ENCODE data around the gene RCN1. TPM values are rescaled to one million over a fixed set of nuclear protein-coding genes. Genes with fewer than 3 reads are reported as not detected.
"Not testable (repeated sequence)": the region's sequence is repeated elsewhere in the genome, so short reads cannot be mapped to it uniquely, and the experiment has no call there.

Gene RCN1
- total RNA-seq, 1 donor from 2014 or later: 297 TPM

DNA sequence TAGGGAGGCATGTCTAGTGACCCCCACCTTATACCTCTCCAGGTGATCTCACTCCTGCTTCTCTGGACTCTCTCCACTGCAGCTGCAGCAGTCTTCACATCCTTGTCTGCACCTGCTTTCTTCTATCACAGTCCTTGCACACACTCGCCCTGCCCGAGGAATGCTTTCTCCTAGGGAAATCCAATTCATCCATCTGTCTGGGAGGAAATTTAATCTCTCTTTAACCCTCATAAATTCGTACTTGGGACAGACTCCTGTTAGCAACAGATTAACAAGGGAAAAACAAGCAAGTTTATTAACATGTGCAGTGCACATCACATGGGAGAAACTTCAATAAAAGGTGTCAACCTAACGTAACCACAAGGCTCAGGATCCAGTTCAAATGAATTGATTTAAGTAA lies 11.3 kb upstream of the RCN1 start:
- DNase-seq (ENCODE audit: low spot score): no peak

DNA sequence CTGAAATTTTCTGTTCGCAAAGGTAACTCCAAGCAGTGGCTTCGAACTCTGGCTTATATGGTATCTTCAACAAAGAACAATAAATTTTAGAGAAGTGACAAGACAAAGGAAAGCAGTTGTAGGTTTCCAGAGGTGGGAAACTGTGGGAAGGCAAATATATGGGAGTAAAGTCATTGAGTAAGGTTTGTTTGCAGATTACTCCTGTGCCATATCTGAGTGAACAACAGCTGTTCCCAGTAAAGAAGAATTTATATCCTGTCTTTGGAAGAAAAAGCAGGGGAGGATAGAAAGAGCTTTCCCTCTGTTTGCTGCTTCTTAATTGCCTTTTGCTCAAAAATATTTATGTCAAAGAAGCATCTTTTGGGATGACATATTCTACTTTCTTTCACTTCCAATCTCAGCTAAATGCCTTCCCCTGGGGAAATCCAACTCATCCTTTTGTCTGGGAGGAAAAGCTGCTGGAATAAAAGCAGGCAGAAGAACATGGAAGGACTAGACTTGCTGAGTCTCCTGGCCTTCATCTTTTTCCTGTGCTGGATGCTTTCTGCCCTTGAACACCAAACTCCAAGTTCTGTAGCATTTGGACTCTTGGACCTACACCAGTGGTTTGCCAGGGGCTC lies 10.4 kb upstream of the RCN1 start:
- no peak for DNase-seq (ENCODE audit: low spot score)

DNA sequence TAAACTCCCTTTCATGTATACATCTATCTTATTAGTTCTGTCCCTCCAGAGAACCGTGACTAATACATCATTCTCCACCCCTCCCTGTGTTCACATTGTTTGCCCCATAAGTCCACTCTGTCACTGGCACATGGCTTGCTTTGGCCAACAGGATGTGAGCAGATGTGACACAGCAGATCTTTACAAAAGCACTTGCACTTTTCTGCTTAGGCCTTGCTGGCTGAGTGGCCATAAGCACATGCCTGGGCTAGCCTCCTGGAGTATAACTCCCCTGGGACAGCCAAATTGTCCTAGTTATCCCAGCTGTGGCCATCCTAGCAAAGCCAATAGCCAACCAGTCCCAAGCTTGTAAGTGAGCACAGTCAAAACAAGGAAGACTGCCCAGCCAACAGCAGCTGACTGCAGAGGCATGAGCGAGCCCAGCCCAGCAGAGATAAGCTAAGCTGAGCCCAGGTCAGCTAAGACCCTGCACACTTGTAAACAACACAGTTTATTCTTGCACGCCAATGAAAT lies 9.7 kb upstream of the RCN1 start:
- no peak for DNase-seq (ENCODE audit: low spot score)

DNA sequence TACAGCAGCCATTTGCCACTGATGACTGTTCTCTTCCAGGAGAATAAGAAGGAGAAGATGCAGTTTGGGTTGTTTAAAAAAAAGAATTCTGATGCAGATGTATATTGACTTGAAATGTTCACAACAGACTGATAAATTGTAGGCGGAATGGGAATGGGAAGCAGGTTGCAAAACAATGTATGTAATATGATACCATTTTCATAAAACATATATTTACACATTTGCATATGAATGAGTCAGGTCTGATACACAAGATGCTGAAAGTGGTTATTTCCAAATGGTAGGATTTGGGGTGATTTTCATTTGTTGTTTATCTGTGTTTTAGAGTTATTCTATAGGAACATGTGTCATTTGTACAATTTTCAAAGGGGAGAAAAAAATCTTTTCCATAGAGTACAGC lies 9.0 kb upstream of the RCN1 start:
- DNase-seq (ENCODE audit: low spot score): no peak

DNA sequence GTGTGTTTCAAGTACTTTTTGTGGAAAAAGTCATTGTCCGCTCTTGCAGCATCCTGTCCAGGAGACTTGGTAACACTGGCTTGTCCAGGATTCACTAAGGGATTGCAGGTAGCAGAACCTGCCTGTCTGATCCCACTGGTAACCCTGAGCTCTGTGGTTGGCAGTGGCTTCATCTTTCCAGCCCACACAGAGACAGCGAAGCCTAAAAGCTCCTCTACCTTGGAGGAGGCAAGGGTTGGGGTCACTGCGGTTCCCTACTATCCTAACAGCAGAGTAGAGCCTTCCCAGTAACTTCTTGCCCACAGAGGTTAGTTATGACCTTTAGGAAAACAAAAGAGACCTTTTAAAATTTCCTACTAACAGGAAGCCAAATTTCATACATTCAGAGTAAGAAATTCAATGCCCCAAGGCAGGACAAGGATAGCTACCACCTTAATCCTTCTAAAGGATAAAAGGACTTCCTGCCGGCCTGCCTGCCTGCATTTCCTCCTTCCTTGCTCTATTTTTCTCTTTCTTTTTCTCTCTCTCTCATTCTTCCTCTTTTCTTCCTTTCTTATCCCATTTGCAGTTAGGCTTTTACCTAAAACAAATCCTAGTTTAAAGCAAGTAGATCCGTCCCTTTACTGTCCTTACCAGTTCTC lies 8.4 kb upstream of the RCN1 start:
- DNase-seq (ENCODE audit: low spot score): no peak

DNA sequence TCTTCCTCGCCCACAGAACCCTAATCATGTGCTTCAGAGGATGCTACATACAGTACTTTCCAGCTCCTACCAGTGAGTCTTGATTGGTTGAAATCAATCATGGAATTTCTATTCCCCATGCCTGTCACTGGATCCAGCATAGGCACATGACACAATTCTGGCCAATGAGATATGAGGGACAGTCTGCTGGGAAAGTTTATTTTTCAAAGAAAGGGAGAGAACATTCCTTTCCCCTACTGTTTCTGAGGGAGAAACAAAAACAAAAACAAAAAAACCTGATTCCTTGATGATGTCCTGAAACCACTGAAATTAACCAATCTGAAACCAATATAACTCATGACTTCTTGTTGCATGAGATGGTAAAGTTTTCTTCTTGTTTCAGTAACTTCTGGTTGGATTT lies 3.3 kb upstream of the RCN1 start:
- DNase-seq (ENCODE audit: low spot score): no peak

DNA sequence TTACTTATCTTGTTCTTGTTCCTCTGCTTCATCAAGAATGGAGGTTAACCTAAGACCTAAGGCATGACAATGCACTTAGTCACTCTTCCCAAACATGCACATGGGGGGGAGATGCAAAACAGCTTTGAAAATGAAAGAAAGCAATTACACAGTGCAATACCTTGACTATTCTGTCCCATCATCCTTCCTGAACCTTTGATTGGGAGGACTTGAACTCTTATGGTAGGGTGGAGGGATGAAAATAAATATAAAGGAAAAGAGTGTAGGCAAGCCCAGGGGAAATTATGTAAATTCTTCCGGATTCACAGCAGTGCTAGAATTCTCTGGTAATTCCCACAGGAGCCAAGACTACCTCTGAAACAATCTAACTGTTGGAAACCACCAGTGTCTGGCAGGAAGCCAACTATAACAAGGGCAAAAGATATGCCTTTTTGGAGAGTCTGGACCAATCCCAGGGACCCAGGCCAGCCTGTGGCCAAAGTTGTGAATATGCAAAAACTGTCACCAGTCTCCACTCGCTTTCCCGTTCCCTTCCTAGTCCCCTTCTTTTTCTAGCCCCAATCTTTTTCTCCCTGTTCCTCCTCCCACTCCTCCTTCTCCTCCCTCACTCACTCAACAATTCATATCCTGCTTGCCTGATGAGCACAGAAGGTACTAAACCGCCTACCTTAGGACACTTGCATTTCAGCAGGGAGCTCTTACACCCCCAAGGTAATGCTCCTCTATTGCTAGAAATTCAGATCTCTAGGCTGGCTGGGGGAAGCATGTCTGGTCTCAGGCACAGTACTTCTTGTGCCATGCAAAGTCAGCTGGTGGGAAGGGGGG lies 2.5 kb upstream of the RCN1 start:
- peak; percentile 52 for DNase-seq (ENCODE audit: low spot score)

DNA sequence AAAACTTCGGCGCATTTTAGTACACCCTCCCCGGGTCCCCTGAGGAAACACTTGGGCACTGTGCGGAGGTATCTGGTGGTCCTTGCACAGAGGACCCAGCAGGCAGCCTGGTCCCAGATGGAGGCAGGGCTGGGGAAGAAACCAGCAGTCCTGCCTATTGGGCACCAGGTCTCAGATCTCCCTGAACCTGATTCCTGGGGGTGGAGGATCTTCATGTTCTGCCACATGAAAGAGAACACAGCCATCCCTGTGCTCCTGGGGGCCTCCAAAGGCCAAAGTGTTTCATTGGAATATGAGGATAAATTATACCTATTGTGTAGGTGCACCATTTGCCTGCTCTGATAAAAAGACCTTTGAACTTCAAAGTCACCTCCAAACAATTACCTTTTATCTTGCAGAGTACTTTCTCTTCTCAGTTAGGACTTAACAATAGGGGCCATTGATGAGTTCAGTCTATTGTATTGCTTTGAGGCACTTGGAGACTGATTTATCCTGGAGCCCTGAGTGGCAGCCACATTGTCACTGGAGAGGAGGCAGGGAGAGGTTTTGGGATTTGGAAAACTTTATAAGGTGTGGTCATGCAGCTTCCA lies 1.8 kb downstream of the RCN1 start:
- DNase-seq (ENCODE audit: low spot score): no peak

DNA sequence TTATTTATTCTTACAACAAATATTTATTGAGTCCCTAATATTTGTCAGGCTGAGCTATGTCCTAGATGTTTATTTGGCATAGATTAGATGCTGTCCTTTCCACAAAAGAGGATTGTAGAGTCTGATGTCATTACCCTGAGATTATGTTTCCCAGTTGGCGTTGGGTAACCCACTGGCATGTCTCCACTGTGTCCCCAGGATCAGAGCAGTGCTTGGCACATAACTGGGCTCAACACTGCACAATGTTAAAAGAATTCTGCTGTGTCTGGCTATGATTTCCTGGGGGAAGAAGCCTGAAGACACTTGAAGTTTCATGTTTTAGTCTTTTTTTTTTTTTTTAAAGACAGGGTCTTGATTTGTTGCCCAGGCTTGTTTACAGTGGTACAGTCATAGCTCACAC lies 4.0 kb downstream of the RCN1 start:
- no peak for DNase-seq (ENCODE audit: low spot score)

DNA sequence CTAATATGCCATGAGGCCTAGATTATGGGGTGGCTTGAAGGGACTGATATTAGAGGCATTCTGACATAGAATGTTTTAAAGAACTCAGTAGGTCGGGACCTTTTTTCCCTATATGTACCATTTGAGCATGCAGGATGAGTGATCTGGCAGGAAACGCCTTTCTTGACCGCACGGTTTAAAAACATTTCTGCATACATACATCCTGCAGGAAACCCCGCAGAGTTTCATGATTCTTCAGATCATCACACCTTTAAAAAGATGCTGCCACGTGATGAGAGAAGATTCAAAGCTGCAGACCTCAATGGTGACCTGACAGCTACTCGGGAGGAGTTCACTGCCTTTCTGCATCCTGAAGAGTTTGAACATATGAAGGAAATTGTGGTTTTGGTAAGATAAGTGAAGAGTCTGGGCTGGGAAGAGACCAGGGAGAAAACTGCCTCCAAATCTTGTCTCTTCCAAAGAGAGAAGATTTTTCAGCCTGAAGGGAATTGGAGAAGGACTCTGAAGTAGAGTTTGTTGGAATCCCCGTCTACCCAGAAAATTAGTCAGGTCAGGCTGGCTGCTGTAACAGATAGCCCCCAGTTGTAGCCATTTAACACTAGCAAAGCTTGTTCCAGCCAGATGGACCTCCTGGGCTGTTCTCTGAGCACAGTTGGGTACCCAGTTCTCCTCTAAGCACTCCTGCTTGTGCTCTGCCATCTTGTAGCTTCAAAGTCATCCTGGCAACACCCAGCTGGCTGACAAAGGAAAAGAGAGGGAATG lies 7.4 kb downstream of the RCN1 start:
- no peak for DNase-seq (ENCODE audit: low spot score)

DNA sequence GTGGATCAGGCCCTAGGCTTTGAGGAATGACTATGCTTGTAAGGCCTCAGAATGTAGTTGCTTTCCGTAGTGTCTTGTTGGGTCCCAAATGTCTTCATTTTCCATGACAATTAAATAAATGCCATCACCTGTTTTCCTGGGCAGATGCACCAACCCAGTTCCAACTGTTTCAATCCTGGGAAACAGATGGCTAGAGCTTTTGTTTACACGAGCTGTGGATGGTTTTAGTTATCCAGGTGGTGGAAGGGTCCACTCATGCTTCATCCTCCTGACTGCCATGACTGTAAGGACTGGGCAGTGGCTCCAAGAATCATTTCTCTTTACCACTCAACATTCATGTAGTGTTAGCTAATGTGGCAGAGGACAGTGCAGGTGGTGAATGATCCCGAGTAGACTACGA lies 8.6 kb downstream of the RCN1 start:
- DNase-seq (ENCODE audit: low spot score): no peak

DNA sequence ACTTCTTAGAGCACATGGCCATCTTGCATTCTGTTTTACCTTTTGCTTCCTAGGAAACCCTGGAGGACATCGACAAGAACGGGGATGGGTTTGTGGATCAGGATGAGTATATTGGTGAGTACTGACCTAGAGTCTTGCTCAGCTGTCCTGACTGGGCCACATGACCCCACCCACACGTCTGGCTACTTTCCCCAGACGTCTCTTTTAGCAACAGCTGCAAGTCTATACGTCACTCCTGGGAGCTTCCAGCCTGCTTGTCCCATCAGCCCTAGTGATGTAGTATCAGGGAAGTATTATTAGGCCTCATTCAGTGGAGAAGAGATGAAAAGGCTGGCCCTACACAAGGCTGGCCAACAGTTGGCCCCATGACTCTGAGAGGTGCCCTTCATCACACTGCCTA lies 9.6 kb downstream of the RCN1 start:
- no peak for DNase-seq (ENCODE audit: low spot score)

DNA sequence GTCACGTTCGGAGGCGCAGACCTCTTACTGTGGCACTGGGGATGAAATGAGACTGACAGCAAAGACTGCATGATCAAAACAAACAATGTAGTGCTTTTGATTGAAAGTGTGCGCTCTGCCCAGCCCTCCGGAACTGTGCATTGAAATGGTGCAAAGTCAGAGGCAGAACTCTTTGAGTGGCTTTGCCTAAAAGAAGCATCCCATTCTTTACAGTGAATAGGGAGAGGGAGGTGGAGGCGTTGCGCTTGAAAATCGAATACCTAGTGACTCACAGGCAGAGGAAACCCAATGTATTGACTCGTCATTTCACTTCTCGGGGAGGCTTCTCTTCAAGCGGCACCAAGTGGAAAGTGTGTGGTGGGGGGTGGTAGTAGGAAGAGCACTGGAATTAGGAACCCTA lies 10.9 kb downstream of the RCN1 start:
- DNase-seq (ENCODE audit: low spot score): no peak

DNA sequence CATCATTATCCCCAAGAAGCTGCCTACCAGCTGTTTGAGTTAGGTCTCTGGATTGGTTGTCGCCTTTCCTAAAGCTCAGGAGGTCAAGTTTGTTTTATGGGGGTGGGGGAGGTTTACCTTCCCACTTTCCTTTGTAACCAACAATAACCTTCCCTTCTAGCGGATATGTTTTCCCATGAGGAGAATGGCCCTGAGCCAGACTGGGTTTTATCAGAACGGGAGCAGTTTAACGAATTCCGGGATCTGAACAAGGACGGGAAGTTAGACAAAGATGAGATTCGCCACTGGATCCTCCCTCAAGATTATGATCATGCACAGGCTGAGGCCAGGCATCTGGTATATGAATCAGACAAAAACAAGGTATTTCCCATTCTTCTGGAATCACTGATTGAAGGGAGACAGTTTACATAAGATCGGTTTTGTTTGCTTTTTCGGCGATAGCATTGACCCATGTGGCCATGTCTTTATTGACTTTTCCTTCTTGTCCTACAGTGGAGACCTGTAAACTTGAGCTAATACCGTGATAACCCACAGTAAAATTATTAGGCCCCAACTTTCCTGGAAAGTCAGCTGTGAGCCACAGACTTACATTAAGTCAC lies 12.3 kb downstream of the RCN1 start:
- not testable (repeated sequence) for DNase-seq (ENCODE audit: low spot score)

DNA sequence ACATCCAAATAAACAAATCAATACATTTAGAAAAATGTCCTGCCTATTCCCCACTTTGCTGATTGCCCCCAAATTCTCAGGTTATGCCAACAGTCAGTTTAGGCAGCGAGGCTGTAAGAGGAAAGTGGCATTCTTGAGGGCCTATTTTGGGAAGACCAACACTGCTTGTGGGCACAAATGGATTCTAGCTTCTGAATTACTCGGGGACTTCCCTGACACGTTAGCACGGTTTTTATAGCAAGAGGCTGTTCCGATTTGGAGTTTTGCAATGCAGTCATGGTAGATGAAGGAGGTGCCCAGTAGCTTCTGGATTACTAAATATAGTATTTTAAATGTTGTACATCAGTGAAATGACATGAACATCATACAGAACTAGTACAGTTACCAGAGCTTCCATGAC lies 13.1 kb downstream of the RCN1 start:
- DNase-seq (ENCODE audit: low spot score): no peak

DNA sequence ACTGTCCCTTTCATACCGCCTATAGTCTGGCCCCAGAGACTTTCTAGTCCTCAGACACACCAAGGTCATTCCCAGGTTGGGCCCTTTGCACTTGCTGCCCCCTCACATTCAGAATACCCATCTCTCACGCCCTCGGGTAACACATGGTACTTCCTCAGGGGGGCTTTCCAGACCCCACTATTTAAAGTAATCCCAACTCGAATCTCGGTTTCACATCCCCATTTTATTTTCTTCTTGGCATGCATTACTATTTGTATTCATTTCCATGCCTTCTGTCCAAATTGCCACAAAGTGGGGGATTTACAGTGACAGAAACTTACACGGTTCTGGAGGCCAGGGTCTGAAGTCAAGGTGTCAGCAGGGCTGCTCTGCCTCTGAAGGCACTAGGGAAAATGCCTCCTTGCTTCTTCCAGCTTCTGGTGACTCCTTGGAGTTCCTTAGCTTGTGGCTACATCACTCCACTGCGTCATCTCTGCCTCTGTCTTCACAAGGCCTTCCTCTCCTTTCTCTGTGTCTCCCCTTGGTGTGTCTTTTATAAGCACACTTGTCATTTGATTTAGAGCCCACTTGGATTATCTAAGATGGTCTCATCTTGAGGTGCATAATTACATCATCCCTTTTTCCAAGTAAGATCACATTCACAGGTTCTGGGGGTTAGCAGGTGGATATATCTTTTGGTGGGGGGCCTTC lies 15.1 kb downstream of the RCN1 start:
- DNase-seq (ENCODE audit: low spot score): no peak

DNA sequence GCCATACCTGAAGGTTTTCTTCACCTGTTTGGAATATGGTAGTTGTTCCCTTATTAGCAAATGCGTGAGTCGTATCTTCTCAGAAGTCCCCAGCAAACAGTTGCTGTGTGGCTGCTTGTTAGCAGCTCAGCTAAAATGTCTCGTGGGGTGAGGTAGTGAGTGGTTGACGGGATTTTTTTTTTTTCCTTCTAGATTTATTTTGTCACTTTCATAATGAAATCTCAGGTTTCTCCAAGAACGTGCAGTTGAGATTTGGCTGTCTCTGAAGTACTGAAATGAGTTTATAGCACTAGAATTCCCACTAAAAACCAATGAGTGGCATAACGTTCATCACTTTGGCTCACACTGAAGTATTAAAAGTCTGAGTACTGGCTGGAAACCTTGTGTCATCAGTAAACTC lies 16.8 kb downstream of the RCN1 start:
- no peak for DNase-seq (ENCODE audit: low spot score)

DNA sequence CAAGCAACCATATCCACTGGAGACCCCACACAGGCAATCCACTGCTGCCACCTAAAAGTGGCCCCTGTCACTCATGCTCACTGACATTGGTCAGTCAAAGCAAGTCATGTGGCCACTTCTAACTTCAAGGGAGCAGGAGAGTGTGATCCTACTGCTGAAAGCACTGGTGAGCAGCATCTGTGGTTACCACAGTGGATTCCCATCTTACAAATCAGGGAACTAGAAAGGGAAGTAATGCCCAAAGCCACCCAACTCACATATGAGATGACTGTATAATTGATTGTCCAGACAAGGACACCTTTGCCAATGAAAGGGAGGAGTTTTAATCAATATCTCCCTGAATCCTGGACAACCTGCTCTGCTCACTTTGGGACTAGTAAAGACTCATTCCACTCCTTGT lies 17.7 kb downstream of the RCN1 start:
- no peak for DNase-seq (ENCODE audit: low spot score)

DNA sequence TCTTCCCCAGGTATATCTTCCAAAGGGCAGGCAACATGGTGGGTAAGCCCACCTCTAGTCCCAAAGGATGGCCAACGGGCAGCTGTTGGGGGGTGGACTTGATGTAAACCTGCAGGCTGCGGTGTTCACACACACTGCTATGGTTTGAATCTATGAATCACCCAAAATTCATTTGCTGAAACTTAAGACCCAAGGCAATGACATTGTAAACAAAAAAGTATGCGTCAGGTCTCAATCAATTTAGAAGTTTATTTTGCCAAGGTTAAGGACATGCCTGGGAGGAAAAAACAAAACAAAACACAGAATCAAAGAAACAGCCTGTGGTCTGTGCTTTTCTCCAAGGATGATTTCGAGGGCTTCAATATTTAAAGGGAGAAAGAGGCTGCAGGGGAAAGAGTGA lies 18.3 kb downstream of the RCN1 start:
- DNase-seq (ENCODE audit: low spot score): no peak

DNA sequence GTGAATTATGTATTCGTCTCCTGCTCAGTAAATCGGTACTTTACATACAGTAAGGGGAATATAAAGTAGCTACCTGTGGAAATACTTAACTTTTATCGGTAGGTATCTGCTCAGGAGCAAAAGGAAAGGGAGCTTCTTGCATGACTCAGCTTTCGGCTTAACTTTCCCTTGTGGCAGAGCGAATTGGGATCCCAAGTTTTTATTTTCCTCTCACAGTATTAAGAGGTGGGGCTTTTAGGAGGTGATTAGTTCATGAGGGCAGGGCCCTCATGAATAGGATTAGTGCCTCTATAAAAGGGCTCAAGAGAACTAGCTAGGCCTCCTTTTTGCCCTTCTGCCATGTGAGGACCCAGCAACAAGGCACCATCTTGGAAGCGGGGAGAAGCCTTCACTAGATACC lies 18.7 kb downstream of the RCN1 start:
- no peak for DNase-seq (ENCODE audit: low spot score)

DNA sequence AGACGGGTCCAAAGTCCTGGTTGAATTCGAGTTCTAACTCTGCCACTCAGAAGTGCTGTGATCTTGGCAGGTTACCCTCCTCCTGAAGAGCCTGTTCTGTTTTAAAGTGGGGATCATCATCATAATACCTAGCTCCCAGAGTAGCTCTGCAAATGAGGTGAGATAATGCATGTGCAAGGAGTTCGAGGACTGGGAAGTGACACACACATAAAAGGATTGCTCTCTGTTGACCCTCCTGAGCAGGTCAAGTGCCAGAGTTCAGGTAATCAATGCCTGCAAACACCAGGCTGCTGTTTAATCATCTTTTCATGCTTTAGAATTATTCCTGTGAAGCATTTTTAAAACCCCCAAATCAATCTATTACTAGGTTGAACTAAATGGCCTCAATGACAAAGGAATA lies 19.9 kb downstream of the RCN1 start:
- DNase-seq (ENCODE audit: low spot score): no peak

All from umbilical cord (tissue), 2 donors.